ENCODE measurements around the gene ADCY5. TPM values are rescaled to one million over a fixed set of nuclear protein-coding genes. Genes with fewer than 3 reads are reported as not detected.

The ADCY5 gene
- total RNA-seq, 1 donor from 2014 or later, result 10.6 TPM

- H3K27me3 Mint-ChIP-seq (ENCODE audit: unreplicated experiment), result peaks cover 28% of the 10 kb centered on the region
Observed at GRCh38 chr3:123419181-123419849, 29.6 kb downstream of the ADCY5 start.

GRCh38 chr3:123416647-123417046 lies 32.2 kb downstream of the ADCY5 start:
- peaks cover 28% of the 10 kb centered on the region for H3K27me3 Mint-ChIP-seq (ENCODE audit: unreplicated experiment)
- DNase-seq (ENCODE audit: extremely low spot score, unreplicated experiment), result no peak
- no peaks in the 10 kb centered on the region for H3K36me3 Mint-ChIP-seq (ENCODE audit: unreplicated experiment)
- peaks cover 19% of the 10 kb centered on the region for H3K4me1 Mint-ChIP-seq (ENCODE audit: unreplicated experiment)
- H3K9me3 Mint-ChIP-seq (ENCODE audit: unreplicated experiment), result no peaks in the 10 kb centered on the region
- H3K4me3 Mint-ChIP-seq (ENCODE audit: unreplicated experiment), result no peak overlapping the region
- H3K27ac Mint-ChIP-seq (ENCODE audit: unreplicated experiment), result no peak overlapping the region
- no peak for TF ChIP-seq CTCF (IDR thresholded peaks at IDR 0.05)

More at GRCh38 chr3:123419181-123419849, 29.6 kb downstream of the ADCY5 start:
- no peak for DNase-seq (ENCODE audit: extremely low spot score, unreplicated experiment)
- Mint-ChIP-seq H3K27ac (ENCODE audit: unreplicated experiment) (no peak overlapping the region), H3K4me1 (ENCODE audit: unreplicated experiment) (peaks cover 8% of the 10 kb centered on the region), H3K4me3 (ENCODE audit: unreplicated experiment) (no peak overlapping the region), H3K36me3 (ENCODE audit: unreplicated experiment) (no peaks in the 10 kb centered on the region), H3K9me3 (ENCODE audit: unreplicated experiment) (no peaks in the 10 kb centered on the region)
- no peak for TF ChIP-seq CTCF (IDR thresholded peaks at IDR 0.05)

GRCh38 chr3:123416173-123416572 lies 32.7 kb downstream of the ADCY5 start:
- Mint-ChIP-seq H3K36me3 (ENCODE audit: unreplicated experiment) (no peaks in the 10 kb centered on the region), H3K9me3 (ENCODE audit: unreplicated experiment) (no peaks in the 10 kb centered on the region), H3K27me3 (ENCODE audit: unreplicated experiment) (peaks cover 28% of the 10 kb centered on the region), H3K4me1 (ENCODE audit: unreplicated experiment) (peaks cover 15% of the 10 kb centered on the region), H3K4me3 (ENCODE audit: unreplicated experiment) (no peak overlapping the region), H3K27ac (ENCODE audit: unreplicated experiment) (no peak overlapping the region)
- TF ChIP-seq CTCF (IDR thresholded peaks at IDR 0.05), result no peak
- DNase-seq (ENCODE audit: extremely low spot score, unreplicated experiment), result no peak

- Mint-ChIP-seq H3K36me3 (ENCODE audit: unreplicated experiment) (no peaks in the 10 kb centered on the region), H3K4me3 (ENCODE audit: unreplicated experiment) (no peak overlapping the region), H3K9me3 (ENCODE audit: unreplicated experiment) (no peaks in the 10 kb centered on the region), H3K4me1 (ENCODE audit: unreplicated experiment) (peaks cover 17% of the 10 kb centered on the region), H3K27me3 (ENCODE audit: unreplicated experiment) (peaks cover 26% of the 10 kb centered on the region), H3K27ac (ENCODE audit: unreplicated experiment) (no peak overlapping the region)
- TF ChIP-seq CTCF (IDR thresholded peaks at IDR 0.05), result no peak
- no peak for DNase-seq (ENCODE audit: extremely low spot score, unreplicated experiment)
Observed at GRCh38 chr3:123414973-123415775, 33.7 kb downstream of the ADCY5 start.

All from osteocyte (in vitro differentiated cells).